Measurements from ENCODE around the gene GEMIN5.

The GEMIN5 gene

GRCh38 chr5:154841273-154841661 is 96.7 kb downstream of the GEMIN5 start:
- DNase-seq: no peak

GRCh38 chr5:154840435-154841272 is 97.4 kb downstream of the GEMIN5 start:
- no peak for DNase-seq

All from DMS79 treated with DMSO at 0.1 percent for 48 hours (cell line).